GM23338 (cell line): ENCODE data around the gene HDDC3.
A peak's percentile ranks its signal among the peaks of the same experiment; 100 is the strongest.

ENCODE experiments used
- CREB1 ChIP-seq: fragments of 250-450 bp; sonication (Bioruptor Pico); IDR thresholded peaks from 2 replicates; pipeline ENCODE4 v1.5.0; 2020; ENCODE audit warnings: low read depth, mild to moderate bottlenecking, moderate library complexity
- CTCF ChIP-seq, 2 experiments: fragments of 200-600 bp in 1 of 2; sonication (generic) in 1 of 2; conservative IDR thresholded peaks; 2 replicates each; pipeline versions ENCODE4 v1.5.1 to v1.6.1; 2016 to 2017; ENCODE audit warnings: antibody characterized with exemption in 2 of 2, low read depth in 2 of 2, mild to moderate bottlenecking in 2 of 2, moderate library complexity in 1 of 2
- EZH2 ChIP-seq: fragments of 200-600 bp; sonication (generic); IDR thresholded peaks from one replicate; pipeline ENCODE4 v1.8.0; 2017; ENCODE audit warnings: antibody characterized with exemption, mild to moderate bottlenecking, low read depth; ENCODE audit not compliant: unreplicated experiment
- EZH2phosphoT487 ChIP-seq: fragments of 200-600 bp; sonication (generic); IDR thresholded peaks from one replicate; pipeline ENCODE4 v1.8.1; 2018; ENCODE audit warnings: antibody characterized with exemption; ENCODE audit not compliant: unreplicated experiment
- JUNB ChIP-seq: IDR thresholded peaks from one replicate; pipeline ENCODE4 v1.6.1; 2016; ENCODE audit warnings: antibody characterized with exemption; ENCODE audit not compliant: unreplicated experiment
- NANOG ChIP-seq: IDR thresholded peaks from 2 replicates; pipeline ENCODE4 v1.6.1; 2016; ENCODE audit warnings: antibody characterized with exemption, borderline replicate concordance
- POLR2AphosphoS5 ChIP-seq: IDR thresholded peaks from 2 replicates; pipeline ENCODE4 v1.6.1; 2016; ENCODE audit warnings: antibody characterized with exemption, low read depth
- REST ChIP-seq: IDR thresholded peaks from one replicate; pipeline ENCODE4 v1.6.1; 2018; ENCODE audit warnings: antibody characterized with exemption; ENCODE audit not compliant: unreplicated experiment
- ZNF114 ChIP-seq: fragments of 250-450 bp; sonication (Bioruptor Pico); IDR thresholded peaks from 2 replicates; pipeline ENCODE4 v1.5.0; 2020; ENCODE audit warnings: mild to moderate bottlenecking, moderate library complexity
- ZNF331 ChIP-seq: fragments of 250-450 bp; sonication (Bioruptor Pico); IDR thresholded peaks from 2 replicates; pipeline ENCODE4 v1.5.0; 2020; ENCODE audit warnings: low read depth, mild to moderate bottlenecking, moderate library complexity
- TF ChIP-seq, protein P1 (sequence below): IDR thresholded peaks from 2 replicates; pipeline ENCODE4 v1.6.1; 2016; ENCODE audit warnings: antibody characterized with exemption
- TF ChIP-seq, protein P2 (sequence below): fragments of 250-450 bp; sonication (Bioruptor Pico); IDR thresholded peaks from 2 replicates; pipeline ENCODE4 v1.5.0; 2020; ENCODE audit warnings: mild to moderate bottlenecking, moderate library complexity

GRCh38 chr15:90910441-90911301, 21.7 kb downstream of the HDDC3 start:
- TF ChIP-seq EZH2phosphoT487 (no peak), ZNF114 (CRISPR knock-in tag) (no peak), CTCF (conservative IDR thresholded peaks at IDR 0.05; ENCODE audit: low read depth in 2 of 2) (peak in 1 of 2 experiments; percentile 34; a peak in 1 of 4 replicates), POLR2AphosphoS5 (no peak), EZH2 (no peak), ZNF331 (no peak), CREB1 (CRISPR knock-in tag) (no peak), JUNB (no peak), REST (no peak), NANOG (no peak)
- TF ChIP-seq, protein P1, sequence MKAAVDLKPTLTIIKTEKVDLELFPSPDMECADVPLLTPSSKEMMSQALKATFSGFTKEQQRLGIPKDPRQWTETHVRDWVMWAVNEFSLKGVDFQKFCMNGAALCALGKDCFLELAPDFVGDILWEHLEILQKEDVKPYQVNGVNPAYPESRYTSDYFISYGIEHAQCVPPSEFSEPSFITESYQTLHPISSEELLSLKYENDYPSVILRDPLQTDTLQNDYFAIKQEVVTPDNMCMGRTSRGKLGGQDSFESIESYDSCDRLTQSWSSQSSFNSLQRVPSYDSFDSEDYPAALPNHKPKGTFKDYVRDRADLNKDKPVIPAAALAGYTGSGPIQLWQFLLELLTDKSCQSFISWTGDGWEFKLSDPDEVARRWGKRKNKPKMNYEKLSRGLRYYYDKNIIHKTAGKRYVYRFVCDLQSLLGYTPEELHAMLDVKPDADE = no peak
- TF ChIP-seq, protein P2, sequence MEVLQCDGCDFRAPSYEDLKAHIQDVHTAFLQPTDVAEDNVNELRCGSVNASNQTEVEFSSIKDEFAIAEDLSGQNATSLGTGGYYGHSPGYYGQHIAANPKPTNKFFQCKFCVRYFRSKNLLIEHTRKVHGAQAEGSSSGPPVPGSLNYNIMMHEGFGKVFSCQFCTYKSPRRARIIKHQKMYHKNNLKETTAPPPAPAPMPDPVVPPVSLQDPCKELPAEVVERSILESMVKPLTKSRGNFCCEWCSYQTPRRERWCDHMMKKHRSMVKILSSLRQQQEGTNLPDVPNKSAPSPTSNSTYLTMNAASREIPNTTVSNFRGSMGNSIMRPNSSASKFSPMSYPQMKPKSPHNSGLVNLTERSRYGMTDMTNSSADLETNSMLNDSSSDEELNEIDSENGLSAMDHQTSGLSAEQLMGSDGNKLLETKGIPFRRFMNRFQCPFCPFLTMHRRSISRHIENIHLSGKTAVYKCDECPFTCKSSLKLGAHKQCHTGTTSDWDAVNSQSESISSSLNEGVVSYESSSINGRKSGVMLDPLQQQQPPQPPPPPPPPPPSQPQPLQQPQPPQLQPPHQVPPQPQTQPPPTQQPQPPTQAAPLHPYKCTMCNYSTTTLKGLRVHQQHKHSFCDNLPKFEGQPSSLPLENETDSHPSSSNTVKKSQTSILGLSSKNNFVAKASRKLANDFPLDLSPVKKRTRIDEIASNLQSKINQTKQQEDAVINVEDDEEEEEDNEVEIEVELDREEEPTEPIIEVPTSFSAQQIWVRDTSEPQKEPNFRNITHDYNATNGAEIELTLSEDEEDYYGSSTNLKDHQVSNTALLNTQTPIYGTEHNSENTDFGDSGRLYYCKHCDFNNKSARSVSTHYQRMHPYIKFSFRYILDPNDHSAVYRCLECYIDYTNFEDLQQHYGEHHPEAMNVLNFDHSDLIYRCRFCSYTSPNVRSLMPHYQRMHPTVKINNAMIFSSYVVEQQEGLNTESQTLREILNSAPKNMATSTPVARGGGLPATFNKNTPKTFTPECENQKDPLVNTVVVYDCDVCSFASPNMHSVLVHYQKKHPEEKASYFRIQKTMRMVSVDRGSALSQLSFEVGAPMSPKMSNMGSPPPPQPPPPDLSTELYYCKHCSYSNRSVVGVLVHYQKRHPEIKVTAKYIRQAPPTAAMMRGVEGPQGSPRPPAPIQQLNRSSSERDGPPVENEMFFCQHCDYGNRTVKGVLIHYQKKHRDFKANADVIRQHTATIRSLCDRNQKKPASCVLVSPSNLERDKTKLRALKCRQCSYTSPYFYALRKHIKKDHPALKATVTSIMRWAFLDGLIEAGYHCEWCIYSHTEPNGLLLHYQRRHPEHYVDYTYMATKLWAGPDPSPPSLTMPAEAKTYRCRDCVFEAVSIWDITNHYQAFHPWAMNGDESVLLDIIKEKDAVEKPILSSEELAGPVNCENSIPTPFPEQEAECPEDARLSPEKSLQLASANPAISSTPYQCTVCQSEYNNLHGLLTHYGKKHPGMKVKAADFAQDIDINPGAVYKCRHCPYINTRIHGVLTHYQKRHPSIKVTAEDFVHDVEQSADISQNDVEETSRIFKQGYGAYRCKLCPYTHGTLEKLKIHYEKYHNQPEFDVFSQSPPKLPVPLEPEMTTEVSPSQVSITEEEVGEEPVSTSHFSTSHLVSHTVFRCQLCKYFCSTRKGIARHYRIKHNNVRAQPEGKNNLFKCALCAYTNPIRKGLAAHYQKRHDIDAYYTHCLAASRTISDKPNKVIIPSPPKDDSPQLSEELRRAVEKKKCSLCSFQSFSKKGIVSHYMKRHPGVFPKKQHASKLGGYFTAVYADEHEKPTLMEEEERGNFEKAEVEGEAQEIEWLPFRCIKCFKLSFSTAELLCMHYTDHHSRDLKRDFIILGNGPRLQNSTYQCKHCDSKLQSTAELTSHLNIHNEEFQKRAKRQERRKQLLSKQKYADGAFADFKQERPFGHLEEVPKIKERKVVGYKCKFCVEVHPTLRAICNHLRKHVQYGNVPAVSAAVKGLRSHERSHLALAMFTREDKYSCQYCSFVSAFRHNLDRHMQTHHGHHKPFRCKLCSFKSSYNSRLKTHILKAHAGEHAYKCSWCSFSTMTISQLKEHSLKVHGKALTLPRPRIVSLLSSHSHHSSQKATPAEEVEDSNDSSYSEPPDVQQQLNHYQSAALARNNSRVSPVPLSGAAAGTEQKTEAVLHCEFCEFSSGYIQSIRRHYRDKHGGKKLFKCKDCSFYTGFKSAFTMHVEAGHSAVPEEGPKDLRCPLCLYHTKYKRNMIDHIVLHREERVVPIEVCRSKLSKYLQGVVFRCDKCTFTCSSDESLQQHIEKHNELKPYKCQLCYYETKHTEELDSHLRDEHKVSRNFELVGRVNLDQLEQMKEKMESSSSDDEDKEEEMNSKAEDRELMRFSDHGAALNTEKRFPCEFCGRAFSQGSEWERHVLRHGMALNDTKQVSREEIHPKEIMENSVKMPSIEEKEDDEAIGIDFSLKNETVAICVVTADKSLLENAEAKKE = no peak
